ENCODE measurements around the gene MN1.

MN1 gene

DNA sequence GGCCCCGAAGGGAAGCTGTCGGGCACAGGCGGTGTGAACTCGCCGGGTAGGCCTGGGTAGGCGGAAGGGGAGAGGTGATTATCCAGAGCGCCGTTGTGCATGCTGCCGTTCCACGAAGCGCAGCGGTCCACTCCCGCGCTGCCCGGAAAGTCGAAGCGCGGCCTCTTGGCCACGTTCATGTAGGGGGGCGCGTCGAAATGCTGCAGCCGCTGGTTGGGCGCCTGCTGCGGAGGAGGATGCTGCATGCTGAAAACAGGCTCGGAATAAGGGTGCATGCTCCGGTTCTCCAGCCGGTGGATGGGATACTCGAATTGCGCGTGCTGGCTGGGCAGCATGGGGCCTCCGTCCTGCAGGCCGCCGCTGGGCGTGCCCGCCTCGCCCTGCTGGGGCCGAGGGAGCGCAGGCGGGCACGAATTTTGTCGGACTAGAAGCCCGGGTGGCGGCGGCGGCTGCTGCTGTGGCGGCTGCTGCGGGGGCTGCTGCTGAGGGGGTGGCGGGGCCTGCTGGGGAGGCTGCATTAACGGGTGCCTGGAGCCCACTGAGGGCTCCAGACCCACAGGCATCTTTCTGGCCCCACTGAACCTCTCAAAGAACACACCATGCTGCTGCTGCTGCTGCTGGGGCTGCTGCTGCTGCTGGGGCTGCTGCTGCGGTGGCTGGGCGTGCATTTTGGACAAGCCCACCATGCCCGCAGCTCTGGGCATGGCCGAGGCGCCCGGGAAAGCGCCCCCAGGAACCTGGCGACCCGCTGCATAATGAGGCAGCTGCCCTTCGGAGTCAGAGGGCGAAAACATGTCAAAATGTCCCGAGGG lies 2.3 kb downstream of the MN1 start:
- no peak for DNase-seq

DNA sequence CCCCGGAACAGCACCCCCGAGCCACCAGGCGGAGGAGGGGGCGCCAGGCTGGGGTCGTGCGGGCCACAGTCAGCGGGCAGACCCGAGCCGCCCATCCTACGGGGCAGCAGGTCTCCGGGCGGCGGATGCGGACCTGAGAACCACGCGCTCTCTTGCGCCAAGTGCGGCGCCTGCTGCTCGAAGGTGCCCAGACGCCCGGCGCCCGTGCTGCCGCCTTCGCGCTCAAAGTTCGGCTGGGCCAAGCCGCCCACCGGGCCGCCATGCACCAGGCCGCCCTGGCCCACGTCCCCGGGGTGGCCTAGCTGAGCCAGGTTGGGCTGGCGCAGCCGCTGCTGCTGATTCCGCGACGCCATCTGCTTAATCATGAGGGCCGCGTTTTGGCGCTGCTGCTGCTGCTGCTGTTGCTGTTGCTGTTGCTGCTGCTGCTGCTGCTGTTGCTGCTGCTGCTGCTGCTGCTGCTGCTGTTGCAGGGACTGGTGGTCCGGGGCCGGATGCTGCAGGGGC lies 3.0 kb downstream of the MN1 start:
- no peak for DNase-seq

DNA sequence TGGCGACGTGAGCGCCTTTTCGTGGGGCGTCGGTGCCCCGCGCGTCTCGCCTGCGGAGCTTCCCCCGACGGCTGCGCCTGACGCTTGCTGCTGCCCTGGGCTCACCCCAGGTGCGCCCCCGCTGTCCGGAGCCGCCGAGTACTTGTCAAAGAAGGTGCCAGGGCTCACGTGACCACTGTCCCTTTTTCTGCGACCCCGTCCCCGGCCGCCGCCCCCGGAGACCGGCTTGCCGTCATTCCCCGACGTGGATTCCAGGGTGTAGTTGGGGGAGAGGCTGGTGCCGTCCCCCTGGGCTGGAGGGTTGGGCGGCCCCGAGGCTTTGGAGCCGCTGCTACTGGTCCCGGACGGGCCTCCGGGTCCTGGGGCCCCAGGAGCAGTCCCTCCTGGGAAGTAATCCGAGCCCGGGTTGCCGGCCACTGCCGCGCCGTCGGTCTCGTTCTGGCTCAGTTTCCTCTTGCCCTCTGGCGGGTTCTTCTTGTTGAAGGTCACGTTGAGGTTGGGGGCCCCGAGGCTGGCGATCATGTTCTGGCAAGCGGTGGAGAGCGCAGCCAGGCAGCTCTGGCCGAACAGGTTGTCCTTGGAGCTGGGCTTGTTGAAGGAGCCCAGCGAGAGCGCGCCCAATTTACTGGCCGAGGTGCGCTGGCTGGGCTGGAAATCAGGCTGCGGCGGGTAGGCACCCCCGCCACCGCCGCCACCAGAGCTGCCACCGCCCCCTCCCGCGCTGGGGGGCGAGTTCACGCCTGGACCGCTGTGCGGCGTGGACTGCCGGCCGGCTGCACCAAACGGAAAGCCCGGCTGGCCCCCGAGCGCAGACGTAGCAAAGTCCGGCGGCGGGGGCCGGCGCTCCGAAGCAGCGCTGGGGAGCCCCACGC lies 3.8 kb downstream of the MN1 start:
- DNase-seq: no peak

DNA sequence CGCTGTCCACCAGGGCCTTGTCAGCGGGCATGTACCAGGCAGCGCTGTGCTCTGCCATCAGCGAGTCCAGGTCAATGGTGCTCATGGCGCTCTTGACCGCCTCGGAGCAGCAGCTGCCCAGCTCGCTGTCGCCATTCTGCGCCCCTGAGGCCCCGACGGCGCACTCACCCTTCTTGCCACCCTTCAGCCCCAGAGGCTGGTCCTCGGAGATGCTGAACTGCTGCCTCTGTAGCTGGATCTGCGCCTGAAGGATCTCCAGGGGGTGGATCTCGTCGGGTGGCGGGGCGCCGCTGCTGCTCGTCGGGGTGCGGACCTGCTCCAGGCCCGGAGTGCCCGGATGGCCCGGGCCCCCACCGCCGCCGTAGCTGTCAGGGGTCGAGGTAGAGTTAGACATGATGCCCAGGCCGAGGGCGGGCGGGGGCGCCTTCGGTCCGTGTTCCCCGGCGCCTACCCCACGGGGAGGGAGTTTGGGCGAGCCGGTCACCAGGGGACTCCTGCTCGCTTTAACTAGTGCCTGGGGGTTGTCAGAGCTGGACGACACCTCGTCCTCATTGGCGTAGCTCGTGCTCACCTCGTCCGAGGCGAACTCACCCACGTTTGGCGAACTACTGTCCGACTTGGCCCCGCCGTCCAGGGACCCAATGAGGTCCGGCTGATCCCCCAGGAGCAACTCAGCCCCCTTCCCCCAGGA lies 4.6 kb downstream of the MN1 start:
- DNase-seq: no peak

DNA sequence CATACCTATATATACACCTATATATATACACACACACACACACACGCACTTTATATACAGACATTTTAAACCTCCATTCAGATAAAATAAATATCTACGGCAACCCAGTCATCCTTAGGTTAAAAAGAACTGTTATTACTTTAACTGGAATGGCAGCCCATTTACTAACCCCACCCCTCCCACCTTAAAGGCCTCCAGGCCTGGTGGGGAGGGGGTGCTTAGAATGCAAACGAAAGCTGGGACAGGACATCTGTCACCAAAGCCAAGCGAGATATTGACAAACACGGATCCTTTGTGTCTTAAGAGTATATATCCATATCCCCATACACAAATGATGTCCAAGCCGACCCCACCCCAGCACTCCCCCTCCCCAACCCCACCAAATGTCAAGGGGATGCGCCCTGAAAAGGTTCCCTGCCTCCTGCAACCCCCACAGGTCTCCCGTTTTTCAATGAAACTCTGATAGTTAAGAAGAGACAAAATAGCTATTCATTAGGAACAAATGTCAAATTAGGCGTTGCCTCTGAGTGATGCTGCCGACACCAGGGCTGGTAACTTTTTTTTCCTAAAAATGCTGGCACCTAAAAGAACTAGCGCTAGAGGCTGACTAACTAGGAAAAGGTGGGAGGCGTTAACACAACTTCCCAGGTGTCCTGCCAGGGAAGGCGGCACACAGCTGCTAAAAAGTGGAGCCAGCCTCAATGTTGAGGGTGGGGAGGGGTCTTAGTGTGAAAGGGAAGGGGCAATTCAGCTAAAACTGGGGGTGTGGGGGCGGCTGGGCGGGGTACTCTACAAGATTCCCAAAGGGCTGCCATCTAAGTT lies 5.6 kb downstream of the MN1 start:
- DNase-seq: no peak

DNA sequence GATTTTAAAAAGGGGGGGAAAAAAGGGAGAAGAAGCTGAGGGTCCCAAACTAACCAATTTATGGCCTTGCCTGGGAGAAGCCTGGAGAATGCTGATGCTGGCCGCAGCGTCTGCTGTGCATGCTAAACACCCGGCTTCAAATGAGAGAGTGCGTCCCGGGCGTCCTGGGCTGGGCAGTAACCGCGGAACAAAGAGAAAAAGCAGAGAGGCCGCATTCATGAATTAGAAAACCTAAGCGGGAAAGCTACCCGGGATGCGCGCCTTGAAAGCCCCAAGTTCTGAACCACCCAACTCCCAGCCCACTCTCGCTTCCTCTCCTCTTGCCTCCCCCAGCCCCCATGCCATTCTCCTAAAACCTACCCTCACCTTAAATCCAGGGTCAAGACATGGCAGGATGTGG lies 6.5 kb downstream of the MN1 start:
- DNase-seq: no peak

DNA sequence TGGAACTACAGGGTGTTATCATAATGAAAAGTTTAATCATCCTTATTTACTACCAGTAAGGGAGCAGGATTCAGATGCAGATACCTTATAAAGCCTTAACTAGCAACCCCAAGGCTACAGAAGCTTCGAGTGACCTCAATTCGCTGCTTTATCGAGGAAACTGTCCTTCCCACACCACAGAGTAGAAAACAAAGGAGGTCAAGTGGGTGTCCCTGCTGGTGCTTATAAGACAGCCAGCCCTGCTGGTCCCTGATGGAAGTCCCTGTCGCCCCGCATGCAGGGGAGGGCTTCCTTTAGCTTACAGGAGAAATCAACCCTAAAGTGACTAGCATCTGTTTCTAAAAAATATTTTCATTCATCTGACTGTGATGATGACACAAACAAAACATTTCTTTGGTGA lies 7.3 kb downstream of the MN1 start:
- DNase-seq: no peak

DNA sequence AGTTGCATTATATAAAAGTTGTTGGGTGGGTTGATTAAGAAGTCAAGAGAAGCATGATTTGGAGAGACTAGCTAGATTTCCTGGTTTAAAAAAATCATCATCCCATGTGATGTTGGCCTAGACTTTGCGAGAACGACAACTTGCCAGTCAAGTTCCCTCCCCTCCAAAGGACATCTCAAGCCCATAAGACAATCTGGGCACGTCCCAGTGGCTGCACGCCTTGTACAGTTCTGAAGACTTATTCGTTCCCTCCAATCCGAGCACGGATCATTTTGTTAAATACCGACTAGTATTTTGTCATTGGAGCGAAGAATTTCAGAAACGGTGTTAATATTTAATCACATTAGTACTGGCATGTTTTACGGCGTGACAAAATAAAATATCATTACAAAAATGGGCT lies 8.0 kb downstream of the MN1 start:
- no peak for DNase-seq

DNA sequence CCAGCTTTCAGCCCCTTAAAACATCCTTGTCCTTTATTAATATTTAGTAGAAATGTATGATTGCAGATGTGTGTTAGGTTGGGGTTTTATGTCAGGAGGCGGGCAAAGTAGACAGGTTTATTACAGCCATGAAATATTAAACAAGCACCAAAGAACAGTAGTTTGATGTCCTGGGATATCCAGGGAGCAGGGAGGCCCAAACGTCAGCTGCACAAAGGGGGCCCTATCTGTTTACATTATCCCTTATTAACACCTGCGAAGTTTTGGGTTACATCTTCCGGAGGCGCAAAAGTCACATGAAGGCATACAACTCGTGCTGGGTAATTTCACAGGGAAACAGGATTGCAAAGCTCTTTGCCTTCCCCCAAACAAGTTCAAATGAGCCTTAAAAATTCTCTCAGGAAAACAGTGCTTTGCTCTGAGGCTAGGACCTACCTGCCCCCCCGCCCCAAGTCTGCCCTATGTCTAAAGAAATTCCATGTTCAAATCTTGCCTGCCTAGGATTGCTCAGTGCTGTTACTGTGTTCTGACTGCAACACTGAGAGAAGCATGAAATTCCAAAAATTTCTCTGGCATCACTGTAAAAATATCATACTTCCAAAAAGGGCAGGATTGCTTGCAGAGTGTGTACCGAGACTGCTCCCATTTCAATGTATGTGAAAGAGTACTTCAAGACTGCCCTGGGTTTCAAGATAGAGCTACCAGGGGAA lies 8.9 kb downstream of the MN1 start:
- DNase-seq: no peak

DNA sequence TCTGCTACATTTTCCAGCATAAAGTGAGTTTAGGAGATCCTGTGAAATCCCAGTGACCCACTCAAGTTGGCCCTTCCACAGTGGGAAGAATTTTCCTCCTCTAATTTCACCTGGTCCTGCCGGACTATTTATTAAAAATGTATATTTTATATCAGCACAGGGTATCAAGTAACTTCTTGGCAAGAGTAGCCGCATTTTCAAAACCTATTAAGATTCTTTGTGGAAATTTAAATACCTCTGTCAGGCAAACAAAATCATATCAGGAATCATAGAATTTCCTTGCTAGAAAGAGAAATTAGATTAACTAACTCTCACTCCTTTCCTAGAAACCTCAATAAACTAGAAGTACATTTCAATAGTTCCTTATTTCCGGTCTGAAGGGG lies 9.7 kb downstream of the MN1 start:
- DNase-seq: no peak

DNA sequence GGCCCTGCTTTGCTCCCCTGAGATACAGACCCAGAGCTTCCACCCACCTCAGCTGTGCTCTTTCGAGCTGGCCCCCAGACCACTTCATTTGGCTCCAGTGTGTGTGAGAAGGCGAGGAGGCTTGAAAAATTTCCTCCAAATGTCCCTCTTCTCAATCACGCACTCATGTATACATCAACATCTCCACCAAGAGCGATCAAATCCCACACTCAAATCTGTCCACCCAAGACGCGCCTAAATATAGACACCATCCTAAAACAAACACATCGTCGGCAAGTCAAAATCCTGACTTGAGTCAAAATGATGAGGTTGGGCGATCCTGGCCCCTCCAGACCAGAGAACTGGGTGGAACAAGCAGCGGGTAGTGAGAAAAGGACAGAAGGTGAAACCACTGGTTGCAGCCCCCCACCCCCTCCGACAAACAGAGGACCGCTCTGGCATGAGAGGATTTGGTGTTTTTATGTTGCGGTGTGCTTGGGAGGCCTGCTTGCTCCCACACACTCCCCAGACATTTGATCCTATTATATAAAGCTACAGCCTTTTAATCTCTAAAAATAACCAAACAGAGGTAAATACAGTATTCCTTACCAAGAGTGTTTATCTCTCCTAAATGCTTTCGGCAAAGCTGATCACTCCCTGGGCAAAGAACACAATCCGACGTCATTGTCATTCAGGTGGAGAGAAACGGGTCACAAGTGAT lies 10.2 kb downstream of the MN1 start:
- DNase-seq: no peak

DNA sequence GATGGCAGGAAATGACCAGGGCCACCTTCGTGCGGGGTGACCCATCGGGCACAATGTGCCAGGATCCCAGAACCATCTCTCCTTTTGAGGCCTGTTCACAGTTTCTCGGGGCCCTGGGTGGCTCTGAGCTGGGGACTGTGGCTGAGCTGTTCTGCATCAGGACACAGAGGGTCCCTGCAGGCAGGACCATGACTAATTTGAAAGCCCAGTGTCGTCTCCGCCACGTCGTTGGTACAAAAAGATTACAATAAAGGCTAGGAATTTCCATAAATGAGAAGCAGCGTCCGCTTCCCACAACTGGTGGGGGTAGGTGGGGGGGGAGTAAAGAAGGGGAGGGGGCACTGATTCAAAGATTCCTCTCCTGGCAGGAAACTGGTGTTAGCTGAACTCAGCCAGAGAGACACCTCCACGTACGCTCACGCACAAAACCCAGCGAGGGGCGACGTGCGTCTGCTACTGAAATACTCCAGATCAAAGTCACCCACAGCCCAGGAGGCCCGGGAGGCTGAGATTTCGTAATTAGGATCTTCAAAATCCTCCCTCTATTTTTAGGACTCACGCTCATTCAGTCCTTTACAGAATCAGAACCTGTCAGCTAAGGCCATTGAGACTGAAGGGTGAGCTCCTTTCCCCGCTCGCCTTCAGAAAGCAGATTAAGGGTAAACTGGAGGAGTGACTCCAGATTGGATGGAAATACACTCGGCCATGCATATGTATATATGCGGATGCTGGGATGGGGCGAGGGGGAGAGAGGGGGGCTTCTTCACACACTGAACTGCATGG lies 11.0 kb downstream of the MN1 start:
- DNase-seq: no peak

DNA sequence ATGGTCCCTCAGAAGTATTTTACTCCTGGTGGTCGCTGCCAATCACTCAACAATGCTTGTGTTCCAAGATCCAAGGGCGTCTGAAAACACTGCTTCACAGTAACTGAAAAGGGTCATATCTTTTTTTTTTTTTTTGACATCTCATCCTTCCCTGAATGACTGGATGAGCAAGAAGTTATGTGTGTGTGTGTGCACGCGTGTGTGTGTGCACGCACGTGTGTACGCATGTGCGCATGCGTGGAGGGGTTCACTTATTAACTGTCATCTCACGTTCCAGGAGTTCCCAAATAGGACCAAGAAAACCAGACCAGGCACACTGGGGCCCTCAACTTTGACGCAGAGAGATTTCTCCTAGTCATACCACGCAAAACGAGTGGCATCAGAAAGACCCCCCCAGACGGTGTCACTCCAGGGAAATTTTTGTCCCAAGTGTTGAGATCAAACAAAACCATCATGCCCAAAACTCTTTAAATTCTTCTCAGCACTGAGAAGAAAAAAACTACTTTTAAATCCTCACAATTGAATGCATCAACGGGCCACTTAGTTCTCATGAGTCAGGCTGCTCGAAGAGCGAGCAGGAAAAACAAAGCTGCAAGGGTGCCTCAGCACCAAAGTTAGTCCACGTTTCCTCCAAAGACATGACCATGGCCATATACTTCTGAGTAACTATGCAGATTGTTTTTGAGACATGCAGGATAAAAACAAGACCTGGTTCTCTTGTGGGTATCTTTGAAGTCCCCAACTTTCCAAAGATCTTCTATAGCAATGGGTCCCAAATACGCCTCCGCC lies 12.9 kb downstream of the MN1 start:
- no peak for DNase-seq

DNA sequence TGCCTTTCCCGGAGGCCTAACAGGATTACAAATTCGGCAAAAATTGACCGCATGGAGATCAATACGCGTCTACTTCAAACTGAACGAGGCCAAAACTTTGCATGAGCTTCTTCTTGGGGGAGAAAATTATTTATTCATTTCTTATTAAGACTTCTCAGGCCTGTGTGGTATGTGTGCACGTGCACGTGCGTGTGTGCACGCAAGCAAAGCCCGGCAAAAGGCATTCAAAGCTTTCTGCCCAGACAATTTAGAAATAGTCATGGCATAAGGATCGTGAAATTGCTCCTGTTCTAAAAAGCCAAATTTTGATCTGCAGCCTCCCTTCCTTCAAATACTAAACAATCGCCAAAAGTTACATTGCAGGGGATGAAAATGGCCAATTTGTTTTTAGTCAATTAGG lies 14.6 kb downstream of the MN1 start:
- no peak for DNase-seq

DNA sequence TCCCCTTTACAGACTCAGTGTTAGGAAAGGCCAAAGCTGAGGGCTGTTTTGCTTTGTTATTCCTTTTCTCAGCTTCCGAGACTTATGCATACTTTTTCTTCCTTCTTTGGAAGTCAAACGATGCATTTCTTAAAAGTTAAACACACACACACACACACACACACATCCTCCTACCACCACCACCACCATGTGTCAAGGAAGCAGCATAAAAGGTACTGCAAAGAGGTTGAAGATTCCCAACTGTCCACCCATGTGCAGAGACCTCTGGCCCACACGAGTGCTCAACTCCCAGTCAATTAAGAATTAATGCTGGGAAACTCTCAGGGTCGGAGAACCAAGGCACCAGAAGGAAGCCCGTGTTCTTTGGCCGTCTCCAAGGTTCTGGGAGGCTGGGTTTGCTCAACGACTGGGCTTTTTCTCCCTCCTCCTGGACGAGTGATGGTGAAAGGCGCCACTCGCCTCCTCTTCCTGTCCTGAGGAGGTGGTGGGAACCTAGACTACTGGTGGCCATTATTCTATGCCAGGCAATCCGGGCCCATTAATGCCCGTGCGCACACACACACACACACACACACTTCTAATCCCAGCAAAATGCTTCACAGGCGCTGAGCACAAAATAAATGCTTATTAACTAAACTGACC lies 15.1 kb downstream of the MN1 start:
- no peak for DNase-seq

DNA sequence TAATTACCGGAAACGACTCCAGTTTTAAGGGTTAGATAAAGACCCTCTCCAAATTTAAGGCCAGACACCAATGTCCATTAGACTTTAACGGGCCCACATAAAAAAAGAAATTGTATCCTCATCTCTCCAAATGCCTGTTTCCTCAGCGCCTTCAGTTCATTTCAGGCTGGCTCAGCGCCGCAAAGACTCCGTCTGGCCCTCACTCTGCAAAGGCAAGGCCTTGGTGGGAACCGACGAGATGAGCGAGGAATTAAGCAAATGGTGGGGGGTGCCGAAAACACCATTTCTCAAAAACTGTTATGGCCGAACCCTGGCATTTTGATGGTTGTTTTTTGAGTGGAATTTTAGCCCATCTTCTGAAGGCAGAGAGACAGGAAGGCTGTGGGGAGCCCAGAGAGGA lies 15.7 kb downstream of the MN1 start:
- DNase-seq: no peak

DNA sequence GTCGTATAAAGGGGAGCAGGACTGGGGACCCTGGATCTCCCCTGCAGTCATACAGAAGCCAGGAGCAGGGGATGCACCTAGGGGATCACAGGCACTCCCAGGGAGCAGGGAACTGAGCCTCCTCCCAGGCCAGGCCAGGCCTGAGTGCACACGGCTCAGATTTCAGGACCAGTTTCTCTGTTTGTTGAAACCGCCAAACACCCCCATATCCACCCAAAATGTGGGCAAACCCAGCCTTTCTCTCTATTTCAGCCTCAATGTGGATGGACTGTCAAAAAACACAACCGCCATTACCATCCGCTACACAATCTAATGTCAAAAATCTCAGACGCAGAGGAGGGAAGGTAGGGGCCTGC lies 17.5 kb downstream of the MN1 start:
- no peak for DNase-seq

DNA sequence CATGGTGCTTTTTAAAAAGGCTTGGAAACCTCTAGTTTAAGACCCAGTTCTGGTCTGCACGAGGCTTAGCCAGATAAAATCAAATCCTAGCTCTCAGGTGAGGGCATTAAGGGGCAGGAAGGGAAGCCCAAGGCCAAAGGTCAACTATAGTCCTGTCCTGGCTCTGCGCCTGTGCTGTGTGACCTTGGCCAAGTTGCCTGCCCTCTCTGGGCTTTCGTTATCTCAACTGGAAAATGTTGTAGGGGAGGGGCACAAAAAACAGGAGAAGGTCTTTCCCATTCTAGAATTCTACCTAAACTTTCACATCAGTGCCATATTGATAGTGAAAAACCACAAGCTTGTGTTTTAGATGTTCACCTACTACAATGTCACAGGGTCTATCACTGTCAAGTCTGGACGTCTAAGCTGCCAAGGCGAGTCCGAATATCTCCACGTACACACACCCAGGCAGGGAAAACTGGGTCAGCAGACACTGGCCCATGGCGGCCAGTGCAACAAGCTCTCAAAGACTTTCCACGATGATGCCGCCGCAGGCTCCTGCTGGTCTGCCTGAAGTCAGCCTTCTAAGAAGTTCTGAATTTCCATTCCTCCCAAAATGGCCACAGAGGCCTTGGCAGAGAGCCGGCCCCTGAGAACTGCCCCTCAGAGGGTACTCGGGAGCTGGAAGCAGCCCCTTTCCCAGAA lies 18.0 kb downstream of the MN1 start:
- no peak for DNase-seq

DNA sequence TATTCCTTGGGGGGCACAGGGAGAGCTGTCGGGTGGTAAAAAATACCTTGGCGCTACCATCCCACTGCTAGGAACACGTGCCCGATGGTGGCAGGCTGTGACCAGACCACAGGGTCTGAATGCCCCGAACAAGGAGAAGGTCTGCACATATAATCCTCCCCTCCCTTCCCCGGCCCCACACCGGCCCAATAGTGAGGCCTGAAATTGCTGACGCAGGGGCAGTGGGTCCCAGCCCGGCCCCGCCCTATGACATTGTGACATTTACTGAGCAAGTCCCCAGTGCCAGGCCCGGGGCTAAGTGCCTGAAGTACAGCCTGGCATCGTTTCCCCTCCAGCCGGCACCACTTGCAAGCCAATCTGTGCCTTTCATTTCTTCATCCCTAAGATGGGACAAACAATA lies 19.5 kb downstream of the MN1 start:
- no peak for DNase-seq

Measured in DMS79 treated with DMSO at 0.1 percent for 48 hours (cell line).